Measurements from ENCODE around the gene OMP. TPM values are rescaled to one million over a fixed set of nuclear protein-coding genes. Genes with fewer than 3 reads are reported as not detected.

The OMP gene
- total and polyA plus RNA-seq, 2 donors (not counting 3 experiments of a cell fraction or from before 2014, with no cell fraction given), result 0.80 TPM; not detected in 1

GRCh38 chr11:77143405-77144020, 40.9 kb downstream of the OMP start:
- DNase-seq (ENCODE audit: low read depth, low spot score), result no peak
- Histone ChIP-seq H3K79me2 (ENCODE audit: control insufficient read depth, insufficient read depth, low read length) (no peaks in the 10 kb centered on the region), H4K20me1 (replicated peaks; ENCODE audit: control insufficient read depth, extremely low read depth, insufficient read depth, low read length) (no peaks in the 10 kb centered on the region), H3K4me1 (ENCODE audit: control insufficient read depth, extremely low read depth, insufficient read depth, low read length) (peaks cover 8% of the 10 kb centered on the region), H3K27ac (ENCODE audit: insufficient read depth, low read depth, low read length) (no peak overlapping the region), H3K36me3 (ENCODE audit: control insufficient read depth in 2 of 2, extremely low read depth in 1 of 2, insufficient read depth in 2 of 2, low read length in 2 of 2) (no peaks in the 10 kb centered on the region), H3K4me2 (ENCODE audit: insufficient read depth, low read length) (no peak overlapping the region), H2AFZ (ENCODE audit: low read depth, low read length) (no peak overlapping the region), H3K9me3 (replicated peaks; ENCODE audit: control insufficient read depth, insufficient read depth, low read length) (no peaks in the 10 kb centered on the region), H3K9ac (replicated peaks; ENCODE audit: extremely low read depth, insufficient read depth, low read length) (no peak overlapping the region), H3K4me3 (replicated peaks in 1 of 3; ENCODE audit: insufficient read depth in 1 of 3, low read depth in 1 of 3, low read length in 3 of 3) (no peak overlapping the region), H3K27me3 (ENCODE audit: control insufficient read depth in 2 of 2, insufficient read depth in 2 of 2, low read length in 2 of 2) (peaks cover 0 to 3% of the 10 kb centered on the region in 2 experiments), H3K9me1 (replicated peaks; ENCODE audit: control insufficient read depth, extremely low read depth, insufficient read depth, low read length) (no peaks in the 10 kb centered on the region)
- dilution Hi-C loops (cut with MboI; ENCODE audit: extremely low pct_ligation_motif_present, low sequenced_read_pairs) (no loop called here), intact Hi-C loops (cut with micrococcal nuclease) (no loop called here)
- TF ChIP-seq JUN (IDR thresholded peaks at IDR 0.05; ENCODE audit: borderline replicate concordance, insufficient read depth, insufficient read length, low read depth) (no peak), CTCF (IDR thresholded peaks at IDR 0.05; ENCODE audit: extremely low read depth in 1 of 2, insufficient read depth in 1 of 2, low read depth in 1 of 2, low read length in 2 of 2) (no peak), MAX (IDR thresholded peaks at IDR 0.05; ENCODE audit: insufficient read depth, insufficient read length) (no peak), FOS (IDR thresholded peaks at IDR 0.05; ENCODE audit: borderline replicate concordance, insufficient read depth, low read length) (no peak), MYC (IDR thresholded peaks at IDR 0.05; ENCODE audit: low read depth, low read length) (no peak), EZH2 (IDR thresholded peaks at IDR 0.05; ENCODE audit: borderline replicate concordance, low read depth, low read length, severe bottlenecking) (no peak), GATA2 (IDR thresholded peaks at IDR 0.05; ENCODE audit: insufficient read depth, insufficient read length, low read depth, low read length) (no peak), POLR2AphosphoS5 (IDR thresholded peaks at IDR 0.05; ENCODE audit: insufficient read depth, low read depth, low read length) (no peak), POLR2A (IDR thresholded peaks at IDR 0.05; ENCODE audit: low read depth, low read length) (no peak)
- ChIA-PET CTCF (interaction anchor here (1.2 to 1.4 kb wide), 2 partner anchors 17 to 29 kb away, joined by 4 read pairs; no protein-coding TSS in a partner anchor), POLR2A (no interaction called here)
- BruUV-seq (replicated peaks), result no TSS peak
- FAIRE-seq, result no peak

Data from endothelial cell of umbilical vein (primary cell).